Endometrial microvascular endothelial cells (primary cell): ENCODE results near the gene CADPS. TPM values are rescaled to one million over a fixed set of nuclear protein-coding genes. Genes with fewer than 3 reads are reported as not detected.

ENCODE experiments used
- in situ Hi-C: cut with HindIII; loops from 2 replicates; pipeline ENCODE4 v1.10.0; 2017; ENCODE audit warnings: low sequenced_read_pairs, low pct_unique_long_range_greater_than_20kb; ENCODE audit errors: inconsistent ontology term
- total RNA-seq: library from RNA; depleted of rRNA; stranded (reverse); fragments of >200 nt; gene quantifications from one replicate; pipeline ENCODE4 v1.2.3, GENCODE V29; 2015; ENCODE audit errors: inconsistent ontology term

The CADPS gene
- total RNA-seq, 1 donor from 2014 or later, result not detected

GRCh38 chr3:62451211-62451887 lies 423.9 kb downstream of the CADPS start:
- in situ Hi-C loops, result no loop called here

DNA sequence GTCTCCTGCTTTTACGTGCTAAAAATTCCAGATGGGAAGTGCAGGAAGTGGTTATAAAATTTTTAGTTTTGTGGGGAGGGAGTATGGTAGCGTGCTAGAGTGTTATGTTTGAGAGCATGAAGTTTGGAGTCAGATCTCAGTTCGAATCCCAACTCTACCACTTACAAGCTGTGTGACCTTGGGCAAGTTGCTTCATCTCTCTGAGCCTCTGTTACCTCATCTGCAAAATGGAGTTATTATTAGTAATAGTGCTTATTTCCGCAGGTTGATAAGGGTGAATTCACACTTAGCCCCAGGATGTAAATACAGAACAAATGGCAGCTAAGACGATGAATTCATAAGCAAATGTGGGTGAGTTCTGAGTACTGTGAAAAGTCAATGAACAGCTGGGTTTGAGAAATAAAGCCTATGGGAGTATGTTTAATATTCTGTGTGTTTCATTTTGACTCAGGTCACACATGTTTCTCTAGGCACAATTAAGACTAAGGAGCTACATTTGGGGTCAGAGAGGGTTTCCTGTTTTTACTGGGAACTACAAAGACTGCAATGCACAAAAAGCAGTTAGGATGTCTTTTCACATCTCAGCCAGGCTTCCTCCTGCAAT lies 428.8 kb downstream of the CADPS start:
- in situ Hi-C loops, result no loop called here

DNA sequence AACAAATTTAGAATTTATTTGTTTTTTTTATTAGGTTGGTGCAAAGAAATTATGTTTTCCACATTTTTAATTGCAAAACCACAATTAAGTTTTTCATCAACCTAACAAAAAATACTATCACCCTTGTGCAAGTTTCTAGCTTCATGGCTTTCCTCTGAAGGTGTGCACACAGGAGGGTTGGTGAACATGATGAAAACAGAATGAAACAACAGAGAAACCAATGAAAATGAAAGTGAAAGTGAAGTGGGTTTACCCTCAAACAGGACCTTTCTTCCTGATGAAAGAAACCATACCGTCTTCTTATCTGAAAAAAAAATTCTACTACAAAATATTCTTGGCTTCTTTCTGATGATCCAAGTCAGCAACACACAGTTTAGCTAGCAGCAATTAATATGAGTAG lies 429.9 kb downstream of the CADPS start:
- in situ Hi-C loops, result no loop called here

DNA sequence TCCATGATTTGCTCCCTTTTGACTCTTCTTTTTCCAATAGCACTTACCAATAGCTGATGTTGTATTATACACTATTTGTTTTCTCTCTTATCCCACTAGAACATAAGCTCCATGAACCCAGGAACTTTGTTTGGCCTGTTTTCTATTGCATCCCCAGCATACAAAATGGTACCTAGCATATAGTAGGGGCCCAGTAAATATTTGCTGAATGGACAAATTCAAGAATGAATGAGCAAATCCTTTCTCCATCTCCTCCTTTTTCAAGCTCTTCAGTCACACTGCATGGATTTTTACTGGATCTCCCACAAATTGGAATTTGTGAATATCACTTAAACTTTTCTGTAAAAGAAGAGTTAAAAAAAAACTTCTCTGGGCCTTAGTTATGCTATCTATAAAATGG lies 435.2 kb downstream of the CADPS start:
- in situ Hi-C loops, result no loop called here

DNA sequence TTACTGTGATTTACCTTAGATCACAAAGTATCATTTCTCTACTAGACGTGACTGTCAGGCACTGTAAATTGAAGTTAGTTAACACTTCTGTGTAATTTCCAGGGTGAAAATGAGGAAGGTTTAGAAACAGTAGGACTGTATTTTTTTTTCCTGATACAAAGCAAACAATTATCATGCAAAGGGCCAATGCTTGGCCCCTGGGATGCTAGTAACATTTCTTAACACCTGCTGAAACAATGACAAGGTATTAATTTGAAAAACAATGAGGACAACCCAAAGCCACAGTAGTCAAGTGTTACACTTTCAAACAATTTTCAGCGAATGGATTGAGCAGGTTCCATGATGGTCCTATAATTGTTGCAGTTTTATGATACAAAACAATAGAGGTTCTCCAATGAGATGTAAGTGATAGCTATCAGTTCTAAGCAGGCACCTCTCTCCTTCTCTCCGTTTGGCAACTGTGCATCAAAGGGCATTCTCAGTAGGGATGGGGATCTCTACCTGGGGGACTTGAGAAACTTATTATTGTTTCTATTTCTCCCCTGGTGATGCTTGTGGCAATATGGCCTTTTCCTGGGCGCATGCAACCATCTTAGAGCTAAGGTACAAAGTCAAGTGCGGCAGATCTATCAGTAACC lies 435.9 kb downstream of the CADPS start:
- in situ Hi-C loops, result no loop called here

- in situ Hi-C loops, result no loop called here
Observed at GRCh38 chr3:62436785-62437184, 438.4 kb downstream of the CADPS start.

- in situ Hi-C loops, result no loop called here
Observed at GRCh38 chr3:62433396-62433795, 441.8 kb downstream of the CADPS start.

DNA sequence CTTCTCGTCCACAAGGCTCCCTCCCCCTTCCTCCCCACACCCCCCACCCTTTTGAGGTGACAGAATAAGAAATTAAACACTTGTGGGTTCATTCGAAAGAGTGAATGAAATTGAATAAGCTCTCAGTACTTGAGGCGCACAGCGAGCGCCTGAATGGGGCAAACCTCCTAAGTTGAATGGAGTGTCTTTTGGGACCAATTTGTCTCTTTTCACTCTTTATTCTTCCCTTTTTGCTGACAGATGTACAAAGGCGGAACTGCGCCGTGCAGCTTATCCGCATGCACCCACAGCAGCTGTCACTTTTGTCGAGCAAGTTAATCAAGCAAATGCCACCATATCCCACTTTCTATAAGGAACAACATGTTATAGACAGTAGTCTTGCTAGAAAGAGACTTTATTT lies 454.0 kb downstream of the CADPS start:
- in situ Hi-C loops, result no loop called here

DNA sequence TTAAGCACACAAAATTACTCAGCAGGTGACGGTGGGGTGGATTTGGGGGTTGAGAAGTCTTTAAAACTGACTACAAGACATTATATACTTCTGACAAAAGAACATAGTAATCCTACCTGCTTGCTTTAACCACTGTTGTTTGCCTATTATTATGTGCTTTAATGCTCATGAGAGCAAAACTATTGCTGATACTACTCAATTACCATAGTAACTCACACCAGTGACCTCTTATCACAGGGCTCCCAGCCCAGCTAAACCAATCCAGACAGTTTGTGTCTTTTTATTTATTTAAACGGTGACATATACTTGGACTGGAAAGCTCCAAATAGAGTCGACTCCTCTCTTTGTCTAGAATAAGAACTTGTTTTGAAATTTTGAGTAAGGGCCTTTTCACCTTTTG lies 459.1 kb downstream of the CADPS start:
- in situ Hi-C loops, result no loop called here

DNA sequence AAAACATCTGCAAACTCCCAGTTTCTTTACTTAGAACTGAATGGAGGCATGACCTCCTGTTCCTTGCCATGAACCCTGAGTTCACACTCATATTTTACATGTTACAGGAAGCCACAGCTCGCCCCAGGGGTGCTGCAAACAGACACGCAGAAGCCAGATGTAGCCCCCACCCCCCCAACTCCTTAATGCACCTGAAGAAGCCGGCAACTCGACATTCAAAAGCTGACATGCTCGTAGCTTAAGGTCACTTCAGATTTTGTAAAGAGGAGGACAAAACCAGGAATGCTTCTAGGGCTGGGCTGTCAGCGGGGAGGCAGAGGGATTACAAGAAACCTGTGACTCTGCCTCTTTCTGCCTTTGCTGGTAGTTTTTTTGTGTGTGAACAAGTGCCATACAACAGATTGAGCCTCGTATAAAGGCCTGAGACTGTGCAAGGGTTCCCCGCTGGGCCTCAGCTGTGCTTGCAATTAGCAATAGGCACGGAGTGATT lies 459.9 kb downstream of the CADPS start:
- in situ Hi-C loops, result no loop called here

DNA sequence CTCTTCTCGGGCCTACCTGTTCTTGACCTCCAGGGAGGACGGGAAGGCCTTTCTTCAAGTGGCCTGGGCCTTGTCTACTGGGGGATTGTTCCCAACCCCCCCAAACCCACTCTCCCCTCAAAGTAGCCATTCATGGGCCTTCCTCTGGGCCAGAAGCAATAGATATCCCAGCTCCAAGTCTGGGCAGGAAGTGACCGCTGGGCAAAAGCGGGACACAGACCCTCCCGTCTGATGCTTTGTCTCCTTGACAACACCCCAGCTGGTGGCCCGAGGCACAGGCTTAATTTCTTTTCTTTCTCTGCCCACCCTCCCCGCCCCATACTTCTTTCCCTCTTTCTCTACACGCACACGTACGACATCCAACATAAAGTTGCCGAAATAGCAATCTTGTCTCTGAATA lies 460.4 kb downstream of the CADPS start:
- in situ Hi-C loops, result no loop called here

DNA sequence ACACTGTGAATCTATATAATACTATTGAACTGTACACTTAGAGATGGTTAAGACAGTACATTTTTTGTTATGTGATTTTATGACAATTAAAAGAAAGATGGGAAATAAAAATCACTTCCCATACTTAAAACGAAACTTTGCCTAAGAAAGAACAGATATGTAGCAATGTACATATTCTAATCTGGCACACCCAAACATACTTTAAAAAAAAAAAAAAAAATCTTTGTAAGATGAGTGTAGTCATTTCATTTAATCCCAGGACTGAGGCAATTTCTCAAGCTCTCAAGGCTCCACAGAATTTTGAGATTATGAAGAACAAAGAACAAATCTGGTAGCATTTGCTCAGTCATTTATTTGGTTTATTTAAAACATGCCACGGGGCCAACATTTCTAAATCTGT lies 461.5 kb downstream of the CADPS start:
- in situ Hi-C loops, result no loop called here

- in situ Hi-C loops, result no loop called here
Observed at GRCh38 chr3:62406945-62407344, 468.3 kb downstream of the CADPS start.

DNA sequence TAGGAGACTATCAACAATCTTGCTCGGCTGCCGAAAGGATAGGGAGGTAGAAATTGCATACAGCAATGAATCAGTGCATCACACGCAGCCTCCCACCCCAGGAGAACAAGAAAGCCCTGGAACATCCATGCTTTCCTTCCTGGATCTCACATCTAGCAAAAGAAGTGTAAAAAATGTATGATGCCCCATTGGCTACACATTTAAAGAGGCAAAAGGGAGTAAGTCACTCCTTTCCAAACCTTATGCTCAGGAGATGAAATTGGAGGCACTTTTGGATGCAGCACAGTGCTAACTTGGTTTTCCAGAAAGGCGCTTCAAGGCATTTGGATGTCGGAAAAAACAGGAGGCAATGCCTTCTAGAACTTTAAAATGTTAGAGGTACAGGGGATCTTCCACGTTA lies 469.6 kb downstream of the CADPS start:
- in situ Hi-C loops, result no loop called here

DNA sequence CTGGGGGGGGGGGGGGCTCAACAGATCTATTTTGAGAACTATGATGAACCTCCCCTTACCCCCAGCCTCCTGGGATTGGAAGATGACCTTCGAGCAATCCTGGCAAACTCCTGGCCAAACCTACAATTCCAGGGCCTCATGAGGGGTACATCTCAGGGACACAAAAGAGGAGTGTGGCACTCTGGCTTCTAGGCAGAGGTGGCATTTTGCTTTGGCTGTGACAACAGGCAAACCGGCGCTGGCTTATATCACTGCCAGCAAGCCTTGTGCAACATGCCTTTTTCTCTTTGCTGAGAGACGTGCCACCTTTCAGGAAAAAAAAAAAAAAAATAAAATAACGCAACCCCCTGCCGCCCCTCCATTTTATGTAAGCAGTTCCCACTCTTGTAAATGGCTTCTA lies 470.1 kb downstream of the CADPS start:
- in situ Hi-C loops, result no loop called here

DNA sequence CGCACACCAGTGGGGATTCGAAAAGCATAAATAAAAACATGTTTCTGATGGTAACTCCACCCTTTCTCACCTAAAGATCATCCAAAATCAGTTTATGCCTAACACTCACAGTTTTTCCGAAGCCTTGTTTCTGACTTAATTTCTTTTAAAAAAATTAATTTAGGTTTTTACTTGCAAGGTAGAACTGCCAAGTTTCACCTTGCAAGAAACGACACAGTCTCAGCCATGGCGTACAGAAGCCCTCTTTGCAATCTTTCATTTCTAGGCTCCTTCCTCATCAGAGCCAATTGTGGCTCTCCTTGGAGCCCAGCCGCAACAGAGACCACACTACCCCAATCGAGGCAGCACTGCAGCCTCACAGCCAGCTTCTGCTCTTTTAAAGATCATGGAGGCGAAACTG lies 470.9 kb downstream of the CADPS start:
- in situ Hi-C loops, result no loop called here

- in situ Hi-C loops, result no loop called here
Observed at GRCh38 chr3:62403765-62404164, 471.5 kb downstream of the CADPS start.

- in situ Hi-C loops, result no loop called here
Observed at GRCh38 chr3:62392626-62393292, 482.5 kb downstream of the CADPS start.

GRCh38 chr3:62387251-62387650 lies 488.0 kb downstream of the CADPS start:
- in situ Hi-C loops, result no loop called here

DNA sequence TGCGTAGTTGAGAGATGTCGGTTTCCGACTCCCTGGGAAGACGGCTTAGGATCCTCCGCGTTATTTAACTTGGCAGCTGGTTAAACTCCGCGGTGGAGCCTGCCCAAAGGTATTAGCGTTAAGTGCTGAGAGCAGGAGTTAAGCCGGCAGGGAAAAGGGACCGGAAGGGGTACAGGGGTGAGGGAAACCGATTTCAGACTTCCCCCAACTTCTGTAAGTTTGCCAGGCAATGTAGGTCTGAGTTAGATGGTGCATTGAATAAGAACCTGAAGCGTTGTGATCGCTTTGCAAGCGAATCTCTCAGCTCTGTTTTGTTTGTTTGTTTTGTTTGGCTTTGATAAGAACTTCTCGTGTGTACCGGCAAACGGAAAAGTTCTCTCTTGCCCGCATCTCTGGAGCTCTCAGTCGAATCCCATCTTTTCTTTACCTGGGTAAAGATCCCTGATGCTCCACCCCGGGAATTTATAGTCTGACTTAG lies 495.9 kb downstream of the CADPS start:
- in situ Hi-C loops, result no loop called here
